SH-SY5Y (cell line): Measurements from ENCODE around the gene L3HYPDH.

Experiments used
- GATA2 ChIP-seq: IDR thresholded peaks from 2 replicates; pipeline ENCODE4 v1.6.1; 2011; ENCODE audit warnings: mild to moderate bottlenecking, low read depth, low read length
- GATA3 ChIP-seq: IDR thresholded peaks from 2 replicates; pipeline ENCODE4 v1.6.1; 2011; ENCODE audit warnings: low read depth, mild to moderate bottlenecking, low read length, moderate library complexity

DNA sequence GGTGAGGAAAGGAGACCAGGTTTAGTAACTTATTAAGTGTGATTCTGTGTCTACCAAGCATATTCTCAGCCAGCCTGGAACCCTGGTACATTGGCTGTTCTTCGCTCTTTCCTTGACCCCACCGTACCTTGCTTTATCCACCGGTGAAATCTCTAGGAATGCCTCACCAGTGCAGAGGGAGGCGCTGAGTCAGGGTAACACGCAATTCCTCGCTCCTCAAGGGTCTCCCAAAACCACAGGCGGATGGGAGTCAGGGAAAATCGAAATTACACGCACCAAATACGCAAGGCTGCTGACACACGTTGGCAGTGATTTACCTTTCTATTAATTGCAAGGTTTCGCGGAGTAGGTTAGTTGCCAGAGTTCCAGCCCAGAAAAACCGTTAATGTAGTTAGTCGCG, 845 bp downstream of the L3HYPDH start:
- TF ChIP-seq GATA3, result no peak
- TF ChIP-seq GATA2, result no peak
